ENCODE measurements around the gene C4A. TPM values are rescaled to one million over a fixed set of nuclear protein-coding genes. Genes with fewer than 3 reads are reported as not detected.
A peak's percentile ranks its signal among the peaks of the same experiment; 100 is the strongest.

Gene C4A
- total RNA-seq, 4 donors from 2014 or later = 16.9 to 210 (median 33.6) TPM

DNA sequence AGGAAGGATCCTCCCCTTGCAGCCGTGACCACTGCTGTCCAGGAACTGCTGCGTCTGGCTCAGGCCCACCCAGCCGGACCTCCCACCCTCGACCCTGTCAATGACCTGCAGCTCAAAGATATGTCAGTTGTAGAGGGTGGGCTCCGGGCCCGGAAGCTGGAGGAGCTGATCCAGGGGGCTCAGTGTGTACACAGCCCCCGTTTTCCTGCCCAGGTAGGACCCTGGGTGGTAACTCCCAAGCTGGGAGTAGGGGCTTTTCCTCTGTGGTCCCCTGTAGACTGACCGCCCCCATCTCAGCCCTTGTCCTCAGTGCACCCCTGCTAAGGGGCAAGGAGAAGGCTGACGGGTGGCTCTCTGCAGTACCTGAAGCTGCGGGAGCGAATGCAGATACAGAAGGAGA lies 13.5 kb upstream of the C4A start:
- DNase-seq = no peak
- Histone ChIP-seq H3K9me3 (no peaks in the 10 kb centered on the region), H3K27ac (no peak overlapping the region), H3K27me3 (no peaks in the 10 kb centered on the region), H3K36me3 (peaks cover 0 to 44% (median 17%) of the 10 kb centered on the region in 4 donors), H3K4me1 (peaks cover 19 to 23% (median 20%) of the 10 kb centered on the region in 4 donors), H3K4me3 (no peak overlapping the region)
- intact Hi-C loops (cut with DNase I; ENCODE audit: low total_unique reads) (no loop called here), in situ Hi-C loops (cut with MboI; ENCODE audit: low pct_ligation_motif_present in 1 of 4, low pct_unique_long_range_greater_than_20kb in 1 of 4, low sequenced_read_pairs in 3 of 4) (loop anchor here in 2 of 4 donors (25.0 kb wide), 1 partner anchor 94 kb away; no protein-coding TSS in a partner anchor)
- TF ChIP-seq, protein P1, sequence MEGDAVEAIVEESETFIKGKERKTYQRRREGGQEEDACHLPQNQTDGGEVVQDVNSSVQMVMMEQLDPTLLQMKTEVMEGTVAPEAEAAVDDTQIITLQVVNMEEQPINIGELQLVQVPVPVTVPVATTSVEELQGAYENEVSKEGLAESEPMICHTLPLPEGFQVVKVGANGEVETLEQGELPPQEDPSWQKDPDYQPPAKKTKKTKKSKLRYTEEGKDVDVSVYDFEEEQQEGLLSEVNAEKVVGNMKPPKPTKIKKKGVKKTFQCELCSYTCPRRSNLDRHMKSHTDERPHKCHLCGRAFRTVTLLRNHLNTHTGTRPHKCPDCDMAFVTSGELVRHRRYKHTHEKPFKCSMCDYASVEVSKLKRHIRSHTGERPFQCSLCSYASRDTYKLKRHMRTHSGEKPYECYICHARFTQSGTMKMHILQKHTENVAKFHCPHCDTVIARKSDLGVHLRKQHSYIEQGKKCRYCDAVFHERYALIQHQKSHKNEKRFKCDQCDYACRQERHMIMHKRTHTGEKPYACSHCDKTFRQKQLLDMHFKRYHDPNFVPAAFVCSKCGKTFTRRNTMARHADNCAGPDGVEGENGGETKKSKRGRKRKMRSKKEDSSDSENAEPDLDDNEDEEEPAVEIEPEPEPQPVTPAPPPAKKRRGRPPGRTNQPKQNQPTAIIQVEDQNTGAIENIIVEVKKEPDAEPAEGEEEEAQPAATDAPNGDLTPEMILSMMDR (IDR thresholded peaks at IDR 0.05) = no peak
- TF ChIP-seq EP300 (IDR thresholded peaks at IDR 0.05; ENCODE audit: low read depth) (no peak), POLR2A (IDR thresholded peaks at IDR 0.05) (no peak), POLR2AphosphoS5 (IDR thresholded peaks at IDR 0.05) (no peak)
- WGBS, 2 donors (ENCODE audit: low coverage in 1 of 2) = 84% methylated on average over 11 of the region's 11 CpGs; no CpG with 5 or more reads in 1 of the 2 donors

DNA sequence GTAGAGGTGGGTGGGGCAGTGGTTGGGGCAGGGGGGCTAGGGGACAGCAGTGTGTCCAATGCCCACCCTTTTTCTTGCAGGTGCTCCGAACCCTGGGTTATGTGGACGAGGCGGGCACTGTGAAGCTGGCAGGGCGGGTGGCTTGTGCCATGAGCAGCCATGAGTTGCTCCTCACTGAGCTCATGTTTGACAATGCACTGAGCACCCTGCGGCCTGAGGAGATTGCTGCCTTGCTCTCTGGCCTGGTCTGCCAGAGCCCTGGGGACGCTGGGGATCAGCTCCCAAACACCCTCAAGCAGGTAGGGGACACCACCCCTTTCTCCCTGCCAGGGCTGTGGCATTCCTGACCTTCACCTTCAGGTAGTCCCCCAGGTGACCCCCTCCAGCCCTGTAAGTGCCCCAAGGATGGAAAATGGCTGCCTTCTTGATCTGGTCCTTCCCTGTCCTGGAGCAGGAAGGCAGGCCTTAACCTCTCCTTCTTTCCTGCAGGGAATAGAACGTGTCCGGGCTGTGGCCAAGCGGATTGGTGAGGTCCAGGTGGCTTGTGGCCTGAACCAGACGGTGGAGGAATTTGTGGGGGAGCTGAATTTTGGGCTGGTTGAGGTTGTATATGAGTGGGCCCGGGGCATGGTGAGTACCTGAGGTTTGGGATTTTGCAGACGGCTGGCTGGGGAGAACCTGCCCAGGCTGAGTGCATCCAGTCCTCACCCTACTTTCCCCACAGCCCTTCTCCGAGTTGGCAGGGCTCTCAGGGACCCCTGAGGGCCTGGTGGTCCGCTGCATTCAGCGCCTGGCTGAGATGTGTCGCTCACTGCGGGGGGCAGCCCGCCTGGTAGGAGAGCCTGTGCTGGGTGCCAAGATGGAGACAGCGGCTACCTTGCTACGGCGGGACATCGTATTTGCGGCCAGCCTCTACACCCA lies 12.8 kb upstream of the C4A start:
- no peak for TF ChIP-seq POLR2A (IDR thresholded peaks at IDR 0.05)
- TF ChIP-seq EP300 (IDR thresholded peaks at IDR 0.05; ENCODE audit: low read depth) = no peak
- TF ChIP-seq, protein P1 (IDR thresholded peaks at IDR 0.05) = no peak
- no peak for TF ChIP-seq POLR2AphosphoS5 (IDR thresholded peaks at IDR 0.05)
- Histone ChIP-seq H3K27me3 (no peaks in the 10 kb centered on the region), H3K4me3 (no peak overlapping the region), H3K36me3 (peaks cover 0 to 39% (median 14%) of the 10 kb centered on the region in 4 donors), H3K4me1 (peaks cover 23 to 25% (median 24%) of the 10 kb centered on the region in 4 donors), H3K27ac (no peak overlapping the region), H3K9me3 (no peaks in the 10 kb centered on the region)
- in situ Hi-C loops (cut with MboI; ENCODE audit: low pct_ligation_motif_present in 1 of 4, low pct_unique_long_range_greater_than_20kb in 1 of 4, low sequenced_read_pairs in 3 of 4) (loop anchor here in 2 of 4 donors (25.0 kb wide), 1 partner anchor 93 kb away; no protein-coding TSS in a partner anchor), intact Hi-C loops (cut with DNase I; ENCODE audit: low total_unique reads) (no loop called here)
- 90% methylated on average over 22 of the region's 23 CpGs; no CpG with 5 or more reads in 1 of the 2 donors for WGBS, 2 donors (ENCODE audit: low coverage in 1 of 2)
- no peak for DNase-seq

DNA sequence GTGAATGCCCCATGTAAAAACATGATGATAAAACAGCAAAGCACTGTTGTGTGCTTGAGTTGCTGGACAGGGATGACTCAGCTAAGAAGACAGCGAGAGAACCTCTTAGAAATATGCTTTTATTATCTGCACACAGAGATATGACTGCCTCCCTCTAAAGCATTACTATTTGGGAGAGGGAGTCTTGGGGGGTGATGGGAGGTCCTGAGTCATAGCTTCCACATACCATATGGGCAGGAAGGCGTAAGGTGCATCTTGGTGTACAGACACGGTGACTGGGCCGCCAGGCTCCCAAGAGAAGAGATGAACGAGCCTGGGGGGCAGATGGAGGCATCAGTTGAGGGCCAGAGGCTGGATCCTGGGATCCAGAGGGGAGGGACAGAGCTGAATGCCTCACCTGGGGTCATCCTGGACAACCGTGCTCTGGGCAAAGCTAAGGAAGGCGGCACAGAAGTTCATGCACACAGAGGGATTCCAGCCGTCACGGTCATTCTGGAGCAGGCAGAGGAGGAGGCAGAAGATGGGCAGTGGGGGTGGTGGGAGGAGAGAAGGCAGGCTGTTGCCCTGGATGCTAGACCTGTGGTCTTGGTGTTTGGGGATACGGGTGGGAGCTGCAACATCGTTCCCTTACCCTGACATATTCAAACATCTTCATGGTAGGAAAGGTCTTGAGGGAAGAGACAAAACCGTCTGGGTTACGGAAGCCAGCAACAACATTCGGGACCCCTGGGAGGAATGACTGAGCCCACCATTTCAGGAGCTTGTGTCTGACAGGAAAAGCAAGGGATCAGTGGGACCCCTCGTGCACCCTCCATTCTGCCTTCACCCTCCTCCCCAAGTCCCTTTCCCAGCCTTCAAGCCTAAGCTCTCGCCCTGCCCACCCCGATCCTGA lies 11.9 kb upstream of the C4A start:
- intact Hi-C loops (cut with DNase I; ENCODE audit: low total_unique reads) = no loop called here
- peak overlapping the region; percentile 93 to 99 (median 96) for H3K27ac ChIP-seq
- H3K27me3 ChIP-seq = no peaks in the 10 kb centered on the region
- H3K4me1 ChIP-seq = peaks cover 23 to 25% (median 24%) of the 10 kb centered on the region in 4 donors
- H3K4me3 ChIP-seq = no peak overlapping the region
- peaks cover 0 to 32% (median 13%) of the 10 kb centered on the region in 4 donors for H3K36me3 ChIP-seq
- H3K9me3 ChIP-seq = no peaks in the 10 kb centered on the region
- DNase-seq = no peak
- TF ChIP-seq POLR2AphosphoS5 (IDR thresholded peaks at IDR 0.05) = no peak
- no peak for TF ChIP-seq POLR2A (IDR thresholded peaks at IDR 0.05)
- TF ChIP-seq EP300 (IDR thresholded peaks at IDR 0.05; ENCODE audit: low read depth) = no peak
- TF ChIP-seq, protein P1 (IDR thresholded peaks at IDR 0.05) = no peak
- 76 to 92% methylated on average over 5 to 17 of the region's 17 CpGs for WGBS, 2 donors (ENCODE audit: low coverage in 1 of 2)
- in situ Hi-C loops (cut with MboI; ENCODE audit: low pct_ligation_motif_present in 1 of 4, low pct_unique_long_range_greater_than_20kb in 1 of 4, low sequenced_read_pairs in 3 of 4) = loop anchor here in 2 of 4 donors (25.0 kb wide), 1 partner anchor 92 kb away; no protein-coding TSS in a partner anchor

Data from transverse colon (tissue), 4 donors.